GM12864 (cell line): Measurements from ENCODE around the gene SESTD1.

ENCODE experiments used
- DNase-seq: peaks from one replicate; pipeline ENCODE4 v3.0.0-alpha.2; 2011; ENCODE audit warnings: low read depth
- H3K4me3 ChIP-seq: 2 replicates; pipeline ENCODE4 v1.5.1; 2011; ENCODE audit warnings: mild to moderate bottlenecking, low read depth, low read length, control low read depth
- CTCF ChIP-seq: IDR thresholded peaks from 2 replicates; pipeline ENCODE4 v1.5.1; 2011; ENCODE audit warnings: low read depth, mild to moderate bottlenecking, moderate library complexity, low read length, control low read depth, inconsistent platforms; ENCODE audit errors: missing control alignments

The SESTD1 gene

GRCh38 chr2:179277429-179278196 lies 13.0 kb upstream of the SESTD1 start:
- DNase-seq, result no peak
- TF ChIP-seq CTCF, result no peak
- no peak overlapping the region for H3K4me3 ChIP-seq

DNA sequence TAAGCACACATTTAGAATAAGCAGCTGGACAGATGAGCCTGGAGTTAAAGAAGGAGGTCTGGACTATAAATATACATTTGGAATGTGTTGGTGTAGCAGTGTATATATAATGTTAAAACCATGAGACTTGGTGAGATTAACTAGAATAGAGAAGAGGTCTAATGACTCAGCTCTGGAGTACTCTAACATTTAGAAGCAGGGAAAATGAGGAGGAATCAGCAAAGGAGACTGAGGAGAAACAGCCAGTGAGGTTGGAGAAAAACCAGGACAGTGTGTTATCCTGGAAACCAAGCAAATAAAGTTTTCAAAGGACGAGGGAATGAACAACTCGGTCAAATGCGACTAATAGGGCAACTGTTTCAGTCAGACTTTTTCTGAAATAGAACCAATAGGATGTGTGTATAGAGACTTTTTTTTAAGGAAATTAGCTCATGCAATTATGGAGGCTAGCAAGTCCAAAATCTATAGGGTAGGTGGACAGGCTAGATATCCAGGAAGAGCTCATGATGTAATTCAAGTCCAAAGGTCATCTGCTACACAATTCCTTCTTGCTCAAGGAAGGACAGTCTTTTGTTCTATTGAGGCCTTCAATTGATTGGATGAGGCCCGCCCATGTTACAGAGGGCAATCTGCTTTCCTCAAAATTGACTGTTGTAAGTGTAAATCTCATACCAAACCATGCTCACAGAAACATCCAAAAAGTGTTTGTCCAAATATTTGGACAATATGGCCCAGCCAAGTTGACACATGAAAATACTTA lies 10.8 kb upstream of the SESTD1 start:
- no peak overlapping the region for H3K4me3 ChIP-seq
- TF ChIP-seq CTCF, result no peak
- no peak for DNase-seq

DNA sequence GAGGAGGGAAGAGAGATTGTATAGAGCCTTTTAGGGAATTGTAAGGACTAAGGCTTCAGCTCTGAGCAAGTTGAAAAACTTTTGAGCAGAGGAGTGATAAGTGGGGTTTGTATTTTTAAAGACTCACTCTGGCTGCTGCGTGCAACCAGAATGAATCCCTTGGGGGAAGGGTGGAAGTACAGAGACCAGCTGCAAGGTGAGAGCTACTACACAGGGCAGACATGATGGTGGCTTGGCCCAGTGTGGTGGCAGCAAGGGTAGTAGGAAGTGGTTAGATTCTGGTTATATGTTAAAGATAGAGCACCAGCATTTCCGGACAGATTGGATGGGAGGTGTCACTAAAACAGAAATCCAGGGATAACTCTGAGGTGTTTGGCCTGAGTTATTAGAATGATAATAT lies 10.1 kb upstream of the SESTD1 start:
- no peak overlapping the region for H3K4me3 ChIP-seq
- no peak for DNase-seq
- no peak for TF ChIP-seq CTCF

- no peak for DNase-seq
- TF ChIP-seq CTCF, result no peak
- no peak overlapping the region for H3K4me3 ChIP-seq
Observed at GRCh38 chr2:179273461-179273962, 8.9 kb upstream of the SESTD1 start.

- no peak for TF ChIP-seq CTCF
- H3K4me3 ChIP-seq, result no peak overlapping the region
- no peak for DNase-seq
Observed at GRCh38 chr2:179272406-179273192, 8.0 kb upstream of the SESTD1 start.

DNA sequence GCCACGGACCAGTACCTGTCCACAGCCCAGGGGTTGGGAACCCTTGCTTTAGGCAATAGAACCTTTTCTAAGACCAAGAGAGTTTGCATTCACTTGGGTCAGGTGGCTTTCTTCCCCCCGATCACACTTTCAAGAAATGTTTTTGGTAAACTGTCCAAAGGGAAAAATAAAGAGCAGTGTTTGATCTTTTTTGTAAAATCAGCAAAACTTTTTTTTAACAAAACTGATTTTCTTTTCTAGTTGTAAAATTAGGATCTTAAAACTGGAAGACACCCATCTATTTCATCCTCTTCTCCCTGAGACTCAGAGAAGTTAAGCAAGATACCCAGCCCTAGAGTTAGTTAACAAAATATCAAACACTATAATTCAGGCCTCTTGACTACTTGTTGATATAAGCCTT lies 6.1 kb upstream of the SESTD1 start:
- no peak for TF ChIP-seq CTCF
- no peak overlapping the region for H3K4me3 ChIP-seq
- DNase-seq, result no peak
